KMS-11 (cell line): ENCODE data around the gene GSTP1.

ENCODE experiments used
- H2AFZ ChIP-seq: fragments of 200-600 bp; sonication (generic); 2 replicates; pipeline ENCODE4 v1.6.1; 2016; ENCODE audit warnings: antibody characterized with exemption, mixed run types, low read depth
- H3K27ac ChIP-seq: fragments of 200-600 bp; sonication (generic); 2 replicates; pipeline ENCODE4 v1.6.1; 2016; ENCODE audit warnings: mild to moderate bottlenecking, mixed run types
- H3K27me3 ChIP-seq: fragments of 200-600 bp; sonication (generic); 2 replicates; pipeline ENCODE4 v1.6.1; 2017; ENCODE audit warnings: mild to moderate bottlenecking, low read depth, mixed run types, moderate library complexity; ENCODE audit not compliant: insufficient read depth
- H3K36me3 ChIP-seq: fragments of 200-600 bp; sonication (generic); 2 replicates; pipeline ENCODE4 v1.6.1; 2017; ENCODE audit warnings: mild to moderate bottlenecking, mixed run types; ENCODE audit not compliant: insufficient read depth
- H3K4me1 ChIP-seq: fragments of 200-600 bp; sonication (generic); 2 replicates; pipeline ENCODE4 v1.6.1; 2016; ENCODE audit warnings: mild to moderate bottlenecking, low read depth, mixed run types; ENCODE audit not compliant: poor library complexity, severe bottlenecking
- H3K4me2 ChIP-seq: fragments of 200-600 bp; sonication (generic); 2 replicates; pipeline ENCODE4 v1.7.0; 2016; ENCODE audit warnings: mild to moderate bottlenecking, mixed run types
- H3K4me3 ChIP-seq: fragments of 200-600 bp; sonication (generic); IDR thresholded peaks from 2 replicates; pipeline ENCODE4 v1.6.1; 2017; ENCODE audit warnings: low read depth, low read length, mixed read lengths; ENCODE audit not compliant: insufficient read depth
- H3K79me2 ChIP-seq: fragments of 200-600 bp; sonication (generic); 2 replicates; pipeline ENCODE4 v1.6.1; 2016; ENCODE audit warnings: low read depth, mixed run types; ENCODE audit not compliant: insufficient read depth
- H3K9ac ChIP-seq: fragments of 200-600 bp; sonication (generic); 2 replicates; pipeline ENCODE4 v1.6.1; 2016; ENCODE audit warnings: mild to moderate bottlenecking, mixed run types
- H4K20me1 ChIP-seq: fragments of 200-600 bp; sonication (generic); 2 replicates; pipeline ENCODE4 v1.6.1; 2016; ENCODE audit warnings: mild to moderate bottlenecking, mixed run types; ENCODE audit not compliant: insufficient read depth
- TF ChIP-seq, protein P1 (sequence below): fragments of 200-600 bp; sonication (generic); conservative IDR thresholded peaks from 2 replicates; pipeline ENCODE4 v1.6.1; 2017; ENCODE audit warnings: low read depth, mild to moderate bottlenecking, antibody characterized with exemption, low read length, moderate library complexity, mixed read lengths

The GSTP1 gene

DNA sequence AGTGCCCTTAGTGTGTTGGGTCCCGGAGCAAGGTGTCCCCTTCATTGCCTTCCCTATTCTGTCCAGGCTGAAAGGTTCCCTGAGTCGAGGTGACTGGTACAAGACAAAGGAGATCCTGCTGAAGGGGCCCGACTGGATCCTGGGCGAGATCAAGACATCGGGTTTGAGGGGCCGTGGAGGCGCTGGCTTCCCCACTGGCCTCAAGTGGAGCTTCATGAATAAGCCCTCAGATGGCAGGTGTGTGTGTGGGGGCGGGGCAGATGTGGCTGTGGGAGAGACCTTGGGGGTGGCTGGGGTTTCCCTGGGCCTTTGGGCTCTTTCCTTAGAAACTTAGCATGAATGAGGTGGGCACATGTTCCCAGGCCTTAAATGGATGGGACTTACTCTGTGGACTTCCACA, 24.9 kb downstream of the GSTP1 start:
- no peak overlapping the region for H3K9ac ChIP-seq
- TF ChIP-seq, protein P1, sequence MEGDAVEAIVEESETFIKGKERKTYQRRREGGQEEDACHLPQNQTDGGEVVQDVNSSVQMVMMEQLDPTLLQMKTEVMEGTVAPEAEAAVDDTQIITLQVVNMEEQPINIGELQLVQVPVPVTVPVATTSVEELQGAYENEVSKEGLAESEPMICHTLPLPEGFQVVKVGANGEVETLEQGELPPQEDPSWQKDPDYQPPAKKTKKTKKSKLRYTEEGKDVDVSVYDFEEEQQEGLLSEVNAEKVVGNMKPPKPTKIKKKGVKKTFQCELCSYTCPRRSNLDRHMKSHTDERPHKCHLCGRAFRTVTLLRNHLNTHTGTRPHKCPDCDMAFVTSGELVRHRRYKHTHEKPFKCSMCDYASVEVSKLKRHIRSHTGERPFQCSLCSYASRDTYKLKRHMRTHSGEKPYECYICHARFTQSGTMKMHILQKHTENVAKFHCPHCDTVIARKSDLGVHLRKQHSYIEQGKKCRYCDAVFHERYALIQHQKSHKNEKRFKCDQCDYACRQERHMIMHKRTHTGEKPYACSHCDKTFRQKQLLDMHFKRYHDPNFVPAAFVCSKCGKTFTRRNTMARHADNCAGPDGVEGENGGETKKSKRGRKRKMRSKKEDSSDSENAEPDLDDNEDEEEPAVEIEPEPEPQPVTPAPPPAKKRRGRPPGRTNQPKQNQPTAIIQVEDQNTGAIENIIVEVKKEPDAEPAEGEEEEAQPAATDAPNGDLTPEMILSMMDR = no peak
- no peaks in the 10 kb centered on the region for H3K36me3 ChIP-seq
- H3K27ac ChIP-seq = no peak overlapping the region
- H3K4me1 ChIP-seq = peaks cover 16% of the 10 kb centered on the region
- H4K20me1 ChIP-seq = no peaks in the 10 kb centered on the region
- peaks cover 18% of the 10 kb centered on the region for H3K79me2 ChIP-seq
- no peaks in the 10 kb centered on the region for H3K27me3 ChIP-seq
- no peak overlapping the region for H2AFZ ChIP-seq
- no peak overlapping the region for H3K4me3 ChIP-seq
- no peak overlapping the region for H3K4me2 ChIP-seq

DNA sequence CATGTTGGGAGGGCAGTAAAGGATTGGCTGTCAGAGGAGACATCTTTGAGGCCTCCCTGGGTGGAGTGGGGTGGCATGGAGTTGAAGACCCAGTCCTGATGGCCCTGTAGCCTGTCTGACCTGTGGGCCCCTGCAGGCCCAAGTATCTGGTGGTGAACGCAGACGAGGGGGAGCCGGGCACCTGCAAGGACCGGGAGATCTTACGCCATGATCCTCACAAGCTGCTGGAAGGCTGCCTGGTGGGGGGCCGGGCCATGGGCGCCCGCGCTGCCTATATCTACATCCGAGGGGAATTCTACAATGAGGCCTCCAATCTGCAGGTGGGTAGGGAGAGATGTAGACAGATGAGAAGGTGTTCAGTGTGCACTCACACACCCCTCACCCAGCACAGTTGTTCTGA, 25.7 kb downstream of the GSTP1 start:
- H3K4me1 ChIP-seq = peaks cover 22% of the 10 kb centered on the region
- H3K27me3 ChIP-seq = no peaks in the 10 kb centered on the region
- no peak overlapping the region for H3K4me3 ChIP-seq
- H3K4me2 ChIP-seq = no peak overlapping the region
- H3K9ac ChIP-seq = no peak overlapping the region
- H3K27ac ChIP-seq = no peak overlapping the region
- no peaks in the 10 kb centered on the region for H4K20me1 ChIP-seq
- H3K36me3 ChIP-seq = no peaks in the 10 kb centered on the region
- H3K79me2 ChIP-seq = peaks cover 18% of the 10 kb centered on the region
- TF ChIP-seq, protein P1 = no peak
- H2AFZ ChIP-seq = no peak overlapping the region

DNA sequence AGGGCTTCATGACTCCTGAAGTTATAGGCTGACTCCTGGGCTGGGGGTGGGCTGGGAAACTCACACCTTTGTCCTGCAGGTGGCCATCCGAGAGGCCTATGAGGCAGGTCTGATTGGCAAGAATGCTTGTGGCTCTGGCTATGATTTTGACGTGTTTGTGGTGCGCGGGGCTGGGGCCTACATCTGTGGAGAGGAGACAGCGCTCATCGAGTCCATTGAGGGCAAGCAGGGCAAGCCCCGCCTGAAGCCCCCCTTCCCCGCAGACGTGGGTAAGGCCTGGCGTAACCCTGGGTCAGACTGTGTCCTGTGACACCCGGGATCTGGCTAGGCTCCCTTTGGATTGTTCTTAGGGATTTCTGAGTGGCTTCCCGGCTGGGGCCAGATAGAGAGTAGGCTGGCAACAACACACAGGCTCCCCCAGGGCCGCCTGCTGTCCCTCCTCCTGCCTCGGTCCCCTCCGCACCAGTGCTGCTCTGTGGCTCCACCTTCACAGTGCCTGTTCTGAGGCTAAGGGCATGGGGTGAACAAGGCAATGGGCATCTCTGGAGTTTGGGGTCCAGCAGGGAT, 26.8 kb downstream of the GSTP1 start:
- TF ChIP-seq, protein P1 = no peak
- Histone ChIP-seq H3K27me3 (no peaks in the 10 kb centered on the region), H3K9ac (no peak overlapping the region), H3K4me3 (no peak overlapping the region), H3K4me2 (no peak overlapping the region), H3K27ac (no peak overlapping the region), H3K36me3 (no peaks in the 10 kb centered on the region), H4K20me1 (no peaks in the 10 kb centered on the region), H2AFZ (no peak overlapping the region), H3K4me1 (peaks cover 31% of the 10 kb centered on the region), H3K79me2 (peaks cover 18% of the 10 kb centered on the region)

DNA sequence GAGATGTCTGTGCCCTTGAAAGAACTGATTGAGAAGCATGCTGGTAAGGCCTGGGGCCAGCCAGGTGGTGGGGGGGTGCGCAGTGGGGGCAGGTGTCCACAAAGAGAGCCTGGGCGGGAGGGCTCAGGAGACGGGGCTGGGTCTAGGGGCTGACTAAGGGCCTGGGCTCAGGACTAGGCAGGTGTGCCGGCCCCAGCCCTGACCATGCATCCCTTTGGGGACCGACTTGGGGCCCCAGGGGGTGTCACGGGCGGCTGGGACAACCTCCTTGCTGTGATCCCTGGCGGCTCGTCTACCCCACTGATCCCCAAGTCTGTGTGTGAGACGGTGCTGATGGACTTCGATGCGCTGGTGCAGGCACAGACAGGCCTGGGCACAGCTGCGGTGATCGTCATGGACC, 27.6 kb downstream of the GSTP1 start:
- Histone ChIP-seq H3K27ac (no peak overlapping the region), H3K4me1 (peaks cover 31% of the 10 kb centered on the region), H3K36me3 (no peaks in the 10 kb centered on the region), H2AFZ (no peak overlapping the region), H3K4me2 (no peak overlapping the region), H4K20me1 (no peaks in the 10 kb centered on the region), H3K4me3 (no peak overlapping the region), H3K9ac (no peak overlapping the region), H3K27me3 (no peaks in the 10 kb centered on the region), H3K79me2 (peaks cover 18% of the 10 kb centered on the region)
- TF ChIP-seq, protein P1 = no peak
